Keratinocyte (primary cell): Measurements from ENCODE around the gene SNRPD3.
"Not testable (repeated sequence)": the region's sequence is repeated elsewhere in the genome, so short reads cannot be mapped to it uniquely, and the experiment has no call there.

Experiments
- CTCF ChIP-seq, 3 experiments: IDR thresholded peaks in 1 of 3; conservative IDR thresholded peaks in 1 of 3; optimal IDR thresholded peaks in 1 of 3; 2 replicates in 2 of 3; 3 replicates in 1 of 3; pipeline versions ENCODE3 to v1.5.1; 2011; ENCODE audit warnings: low read length in 3 of 3, mild to moderate bottlenecking in 3 of 3, moderate library complexity in 2 of 3, control low read depth in 1 of 3, inconsistent platforms in 1 of 3; ENCODE audit not compliant: insufficient read depth in 2 of 3; ENCODE audit errors: extremely low read depth in 1 of 3
- EZH2 ChIP-seq: IDR thresholded peaks from one replicate; pipeline ENCODE4 v1.6.1; 2012; ENCODE audit warnings: inconsistent platforms, mild to moderate bottlenecking, low read length, moderate library complexity

- TF ChIP-seq EZH2; CTCF (optimal IDR thresholded peaks at IDR 0.05 in 1 of 3, IDR thresholded peaks at IDR 0.05 in 1 of 3, conservative IDR thresholded peaks at IDR 0.05 in 1 of 3; ENCODE audit: extremely low read depth in 1 of 3, insufficient read depth in 2 of 3, low read length in 3 of 3): not testable (repeated sequence)
These were observed 52.5 kb downstream of the SNRPD3 start for GRCh38 chr22:24608327-24608726.
